ENCODE measurements around the gene KIF20B. TPM values are rescaled to one million over a fixed set of nuclear protein-coding genes. Genes with fewer than 3 reads are reported as not detected.
A peak's percentile ranks its signal among the peaks of the same experiment; 100 is the strongest.

Gene KIF20B
- total and polyA plus RNA-seq, 4 donors, result 5.0 to 12.7 (median 8.4) TPM

- 96% methylated on average over 6 of the region's 7 CpGs for WGBS (ENCODE audit: insufficient coverage)
Measured at GRCh38 chr10:89789188-89789877, 87.9 kb downstream of the KIF20B start.

GRCh38 chr10:89792187-89792586 lies 90.8 kb downstream of the KIF20B start:
- no peaks in the 10 kb centered on the region for H3K27me3 ChIP-seq (ENCODE audit: control insufficient read depth, insufficient read depth, low read length)
- H3K4me3 ChIP-seq (ENCODE audit: low read depth, low read length), result no peak overlapping the region
- no peaks in the 10 kb centered on the region for H3K9me3 ChIP-seq (ENCODE audit: control insufficient read depth, insufficient read depth, low read length)
- DNase-seq (ENCODE audit: low read depth in 4 of 6, low spot score in 6 of 6), result no peak
- no CpG with 5 or more reads among the region's 2 CpGs for WGBS (ENCODE audit: insufficient coverage)
- no peaks in the 10 kb centered on the region for H3K36me3 ChIP-seq (ENCODE audit: control insufficient read depth, insufficient read depth, low read length)
- no peaks in the 10 kb centered on the region for H3K4me1 ChIP-seq (ENCODE audit: control insufficient read depth, insufficient read depth, low read length)
- H3K27ac ChIP-seq (ENCODE audit: low read depth, low read length), result no peak overlapping the region

More at GRCh38 chr10:89789188-89789877, 87.9 kb downstream of the KIF20B start:
- no peak overlapping the region for H3K4me3 ChIP-seq (ENCODE audit: low read depth, low read length)
- no peaks in the 10 kb centered on the region for H3K27me3 ChIP-seq (ENCODE audit: control insufficient read depth, insufficient read depth, low read length)
- no peak overlapping the region for H3K27ac ChIP-seq (ENCODE audit: low read depth, low read length)
- no peaks in the 10 kb centered on the region for H3K9me3 ChIP-seq (ENCODE audit: control insufficient read depth, insufficient read depth, low read length)
- DNase-seq (ENCODE audit: low read depth in 4 of 6, low spot score in 6 of 6), result no peak
- no peaks in the 10 kb centered on the region for H3K36me3 ChIP-seq (ENCODE audit: control insufficient read depth, insufficient read depth, low read length)
- no peaks in the 10 kb centered on the region for H3K4me1 ChIP-seq (ENCODE audit: control insufficient read depth, insufficient read depth, low read length)

- no peaks in the 10 kb centered on the region for H3K36me3 ChIP-seq (ENCODE audit: control insufficient read depth, insufficient read depth, low read length)
- no CpG with 5 or more reads among the region's 3 CpGs for WGBS (ENCODE audit: insufficient coverage)
Measured at GRCh38 chr10:89793649-89794254, 92.4 kb downstream of the KIF20B start.

GRCh38 chr10:89795840-89796239 lies 94.5 kb downstream of the KIF20B start:
- Histone ChIP-seq H3K4me3 (ENCODE audit: low read depth, low read length) (no peak overlapping the region), H3K27me3 (ENCODE audit: control insufficient read depth, insufficient read depth, low read length) (no peaks in the 10 kb centered on the region), H3K36me3 (ENCODE audit: control insufficient read depth, insufficient read depth, low read length) (no peaks in the 10 kb centered on the region), H3K27ac (ENCODE audit: low read depth, low read length) (no peak overlapping the region), H3K4me1 (ENCODE audit: control insufficient read depth, insufficient read depth, low read length) (no peaks in the 10 kb centered on the region), H3K9me3 (ENCODE audit: control insufficient read depth, insufficient read depth, low read length) (no peaks in the 10 kb centered on the region)
- WGBS (ENCODE audit: insufficient coverage), result no CpG with 5 or more reads among the region's 1 CpG
- no peak for DNase-seq (ENCODE audit: low read depth in 4 of 6, low spot score in 6 of 6)

More at GRCh38 chr10:89793649-89794254, 92.4 kb downstream of the KIF20B start:
- Histone ChIP-seq H3K4me3 (ENCODE audit: low read depth, low read length) (no peak overlapping the region), H3K27ac (ENCODE audit: low read depth, low read length) (no peak overlapping the region), H3K27me3 (ENCODE audit: control insufficient read depth, insufficient read depth, low read length) (no peaks in the 10 kb centered on the region), H3K9me3 (ENCODE audit: control insufficient read depth, insufficient read depth, low read length) (no peaks in the 10 kb centered on the region), H3K4me1 (ENCODE audit: control insufficient read depth, insufficient read depth, low read length) (no peaks in the 10 kb centered on the region)
- DNase-seq (ENCODE audit: low read depth in 4 of 6, low spot score in 6 of 6), result peak; percentile 58 to 96 (median 75)

GRCh38 chr10:89798092-89798491 lies 96.7 kb downstream of the KIF20B start:
- no peaks in the 10 kb centered on the region for H3K4me1 ChIP-seq (ENCODE audit: control insufficient read depth, insufficient read depth, low read length)
- no peaks in the 10 kb centered on the region for H3K36me3 ChIP-seq (ENCODE audit: control insufficient read depth, insufficient read depth, low read length)
- no peaks in the 10 kb centered on the region for H3K27me3 ChIP-seq (ENCODE audit: control insufficient read depth, insufficient read depth, low read length)
- peak in 1 of 6 donors; percentile 17 for DNase-seq (ENCODE audit: low read depth in 4 of 6, low spot score in 6 of 6)
- H3K9me3 ChIP-seq (ENCODE audit: control insufficient read depth, insufficient read depth, low read length), result no peaks in the 10 kb centered on the region
- no peak overlapping the region for H3K4me3 ChIP-seq (ENCODE audit: low read depth, low read length)
- no CpG with 5 or more reads among the region's 2 CpGs for WGBS (ENCODE audit: insufficient coverage)
- H3K27ac ChIP-seq (ENCODE audit: low read depth, low read length), result no peak overlapping the region

GRCh38 chr10:89799573-89799972 lies 98.2 kb downstream of the KIF20B start:
- Histone ChIP-seq H3K4me1 (ENCODE audit: control insufficient read depth, insufficient read depth, low read length) (no peaks in the 10 kb centered on the region), H3K4me3 (ENCODE audit: low read depth, low read length) (no peak overlapping the region), H3K9me3 (ENCODE audit: control insufficient read depth, insufficient read depth, low read length) (no peaks in the 10 kb centered on the region), H3K27ac (ENCODE audit: low read depth, low read length) (no peak overlapping the region), H3K27me3 (ENCODE audit: control insufficient read depth, insufficient read depth, low read length) (no peaks in the 10 kb centered on the region), H3K36me3 (ENCODE audit: control insufficient read depth, insufficient read depth, low read length) (no peaks in the 10 kb centered on the region)
- 100% methylated on average over 1 of the region's 2 CpGs for WGBS (ENCODE audit: insufficient coverage)
- DNase-seq (ENCODE audit: low read depth in 4 of 6, low spot score in 6 of 6), result no peak

GRCh38 chr10:89805599-89806013 lies 104.2 kb downstream of the KIF20B start:
- H3K4me3 ChIP-seq (ENCODE audit: low read depth, low read length), result no peak overlapping the region
- no peaks in the 10 kb centered on the region for H3K9me3 ChIP-seq (ENCODE audit: control insufficient read depth, insufficient read depth, low read length)
- no CpG with 5 or more reads among the region's 2 CpGs for WGBS (ENCODE audit: insufficient coverage)
- no peaks in the 10 kb centered on the region for H3K36me3 ChIP-seq (ENCODE audit: control insufficient read depth, insufficient read depth, low read length)
- no peak for DNase-seq (ENCODE audit: low read depth in 4 of 6, low spot score in 6 of 6)
- H3K27ac ChIP-seq (ENCODE audit: low read depth, low read length), result no peak overlapping the region
- no peaks in the 10 kb centered on the region for H3K27me3 ChIP-seq (ENCODE audit: control insufficient read depth, insufficient read depth, low read length)
- no peaks in the 10 kb centered on the region for H3K4me1 ChIP-seq (ENCODE audit: control insufficient read depth, insufficient read depth, low read length)

GRCh38 chr10:89808842-89809241 lies 107.5 kb downstream of the KIF20B start:
- Histone ChIP-seq H3K4me3 (ENCODE audit: low read depth, low read length) (no peak overlapping the region), H3K27me3 (ENCODE audit: control insufficient read depth, insufficient read depth, low read length) (no peaks in the 10 kb centered on the region), H3K36me3 (ENCODE audit: control insufficient read depth, insufficient read depth, low read length) (no peaks in the 10 kb centered on the region), H3K27ac (ENCODE audit: low read depth, low read length) (no peak overlapping the region), H3K4me1 (ENCODE audit: control insufficient read depth, insufficient read depth, low read length) (no peaks in the 10 kb centered on the region), H3K9me3 (ENCODE audit: control insufficient read depth, insufficient read depth, low read length) (no peaks in the 10 kb centered on the region)
- no peak for DNase-seq (ENCODE audit: low read depth in 4 of 6, low spot score in 6 of 6)
- 78% methylated on average over 2 of the region's 2 CpGs for WGBS (ENCODE audit: insufficient coverage)

- DNase-seq (ENCODE audit: low read depth in 4 of 6, low spot score in 6 of 6), result no peak
- WGBS (ENCODE audit: insufficient coverage), result 58% methylated on average over 3 of the region's 4 CpGs
- H3K4me1 ChIP-seq (ENCODE audit: control insufficient read depth, insufficient read depth, low read length), result no peaks in the 10 kb centered on the region
- no peak overlapping the region for H3K4me3 ChIP-seq (ENCODE audit: low read depth, low read length)
- H3K36me3 ChIP-seq (ENCODE audit: control insufficient read depth, insufficient read depth, low read length), result no peaks in the 10 kb centered on the region
- H3K27ac ChIP-seq (ENCODE audit: low read depth, low read length), result no peak overlapping the region
- no peaks in the 10 kb centered on the region for H3K9me3 ChIP-seq (ENCODE audit: control insufficient read depth, insufficient read depth, low read length)
- no peaks in the 10 kb centered on the region for H3K27me3 ChIP-seq (ENCODE audit: control insufficient read depth, insufficient read depth, low read length)
Measured at GRCh38 chr10:89809766-89810165, 108.4 kb downstream of the KIF20B start.
